DOHH2 (cell line): ENCODE measurements around the gene PLA2G4E.
A peak's percentile ranks its signal among the peaks of the same experiment; 100 is the strongest.

Experiments used
- EZH2phosphoT487 ChIP-seq: fragments of 200-600 bp; sonication (generic); IDR thresholded peaks from 2 replicates; pipeline ENCODE4 v1.6.1; 2017; ENCODE audit warnings: borderline replicate concordance, mild to moderate bottlenecking, antibody characterized with exemption, low read length, moderate library complexity, mixed read lengths
- TF ChIP-seq, protein P1 (sequence below): fragments of 200-600 bp; sonication (generic); IDR thresholded peaks from one replicate; pipeline ENCODE4 v1.5.1; 2014; ENCODE audit warnings: antibody characterized with exemption, mild to moderate bottlenecking, low read depth, low read length; ENCODE audit not compliant: poor library complexity, severe bottlenecking

- TF ChIP-seq, protein P1, sequence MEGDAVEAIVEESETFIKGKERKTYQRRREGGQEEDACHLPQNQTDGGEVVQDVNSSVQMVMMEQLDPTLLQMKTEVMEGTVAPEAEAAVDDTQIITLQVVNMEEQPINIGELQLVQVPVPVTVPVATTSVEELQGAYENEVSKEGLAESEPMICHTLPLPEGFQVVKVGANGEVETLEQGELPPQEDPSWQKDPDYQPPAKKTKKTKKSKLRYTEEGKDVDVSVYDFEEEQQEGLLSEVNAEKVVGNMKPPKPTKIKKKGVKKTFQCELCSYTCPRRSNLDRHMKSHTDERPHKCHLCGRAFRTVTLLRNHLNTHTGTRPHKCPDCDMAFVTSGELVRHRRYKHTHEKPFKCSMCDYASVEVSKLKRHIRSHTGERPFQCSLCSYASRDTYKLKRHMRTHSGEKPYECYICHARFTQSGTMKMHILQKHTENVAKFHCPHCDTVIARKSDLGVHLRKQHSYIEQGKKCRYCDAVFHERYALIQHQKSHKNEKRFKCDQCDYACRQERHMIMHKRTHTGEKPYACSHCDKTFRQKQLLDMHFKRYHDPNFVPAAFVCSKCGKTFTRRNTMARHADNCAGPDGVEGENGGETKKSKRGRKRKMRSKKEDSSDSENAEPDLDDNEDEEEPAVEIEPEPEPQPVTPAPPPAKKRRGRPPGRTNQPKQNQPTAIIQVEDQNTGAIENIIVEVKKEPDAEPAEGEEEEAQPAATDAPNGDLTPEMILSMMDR = peak; percentile 64
- TF ChIP-seq EZH2phosphoT487 = no peak
Measured at GRCh38 chr15:42056934-42057798, 36.3 kb upstream of the PLA2G4E start.
